IMR-90 (cell line): ENCODE results near the gene PFDN6. TPM values are rescaled to one million over a fixed set of nuclear protein-coding genes. Genes with fewer than 3 reads are reported as not detected.

Source experiments
- CTCF ChIP-seq: conservative IDR thresholded peaks from 2 replicates; pipeline ENCODE4 v1.5.1; 2012; ENCODE audit warnings: mild to moderate bottlenecking, low read depth, low read length, improper control_type of control experiment
- MAFK ChIP-seq: IDR thresholded peaks from 2 replicates; pipeline ENCODE4 v1.6.1; 2012; ENCODE audit warnings: low read depth, low read length, improper control_type of control experiment
- NFE2L2 ChIP-seq: fragments of 150-350 bp; IDR thresholded peaks from 2 replicates; pipeline ENCODE4 v1.6.1; 2016; ENCODE audit warnings: low read depth, mild to moderate bottlenecking, low read length
- USF2 ChIP-seq: fragments of 150-350 bp; IDR thresholded peaks from 2 replicates; pipeline ENCODE4 v1.6.1; 2017; ENCODE audit warnings: mild to moderate bottlenecking, antibody characterized with exemption, low read length, low read depth
- polyA plus RNA-seq, 3 experiments: library from polyadenylated mRNA; depleted of rRNA; stranded (reverse); fragments of >200 nt; gene quantifications; 2 replicates each; pipeline ENCODE4 v1.2.3, GENCODE V29; 2012; ENCODE audit warnings: low replicate concordance in 1 of 3
- total RNA-seq: library from RNA; depleted of rRNA; stranded (reverse); fragments of >200 nt; gene quantifications from 2 replicates; pipeline ENCODE4 v1.2.3, GENCODE V29; 2012

Gene PFDN6
- total and polyA plus RNA-seq, 2 of the 4 experiments (the other 2 are of a cell fraction), result 24.4 to 92.1 TPM

GRCh38 chr6:33288141-33288920 lies 1.1 kb upstream of the PFDN6 start (continued):
- TF ChIP-seq USF2, result no peak
- no peak for TF ChIP-seq MAFK
- TF ChIP-seq CTCF, result no peak
- no peak for TF ChIP-seq NFE2L2
